Measurements from ENCODE around the gene RNF157.

RNF157 gene

DNA sequence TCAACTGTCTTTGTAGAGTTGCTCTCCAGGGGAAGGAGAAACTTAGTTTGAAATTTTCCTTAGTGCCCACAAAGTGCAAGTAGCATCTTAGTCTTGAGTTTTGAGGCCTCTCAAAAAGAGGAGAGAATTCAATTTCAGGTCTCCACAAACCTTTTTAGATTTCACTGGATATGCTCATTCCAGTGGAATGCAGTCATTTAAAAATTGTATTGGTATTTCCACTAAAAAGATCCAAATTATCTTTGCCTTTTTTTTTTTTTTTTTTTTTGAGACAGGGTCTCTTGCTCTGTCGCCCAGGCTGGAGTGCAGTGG lies 92.3 kb downstream of the RNF157 start:
- no peak for DNase-seq (ENCODE audit: low read depth in 1 of 2, low spot score in 1 of 2)
- H3K4me3 ChIP-seq (replicated peaks; ENCODE audit: insufficient read depth, low read length) = no peak overlapping the region
- no peak for TF ChIP-seq GABPA (IDR thresholded peaks at IDR 0.05; ENCODE audit: low read depth)
- TF ChIP-seq, protein P1, sequence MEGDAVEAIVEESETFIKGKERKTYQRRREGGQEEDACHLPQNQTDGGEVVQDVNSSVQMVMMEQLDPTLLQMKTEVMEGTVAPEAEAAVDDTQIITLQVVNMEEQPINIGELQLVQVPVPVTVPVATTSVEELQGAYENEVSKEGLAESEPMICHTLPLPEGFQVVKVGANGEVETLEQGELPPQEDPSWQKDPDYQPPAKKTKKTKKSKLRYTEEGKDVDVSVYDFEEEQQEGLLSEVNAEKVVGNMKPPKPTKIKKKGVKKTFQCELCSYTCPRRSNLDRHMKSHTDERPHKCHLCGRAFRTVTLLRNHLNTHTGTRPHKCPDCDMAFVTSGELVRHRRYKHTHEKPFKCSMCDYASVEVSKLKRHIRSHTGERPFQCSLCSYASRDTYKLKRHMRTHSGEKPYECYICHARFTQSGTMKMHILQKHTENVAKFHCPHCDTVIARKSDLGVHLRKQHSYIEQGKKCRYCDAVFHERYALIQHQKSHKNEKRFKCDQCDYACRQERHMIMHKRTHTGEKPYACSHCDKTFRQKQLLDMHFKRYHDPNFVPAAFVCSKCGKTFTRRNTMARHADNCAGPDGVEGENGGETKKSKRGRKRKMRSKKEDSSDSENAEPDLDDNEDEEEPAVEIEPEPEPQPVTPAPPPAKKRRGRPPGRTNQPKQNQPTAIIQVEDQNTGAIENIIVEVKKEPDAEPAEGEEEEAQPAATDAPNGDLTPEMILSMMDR (IDR thresholded peaks at IDR 0.05; ENCODE audit: insufficient read depth, low read length) = no peak
- TF ChIP-seq SPI1 (IDR thresholded peaks at IDR 0.05; ENCODE audit: borderline replicate concordance, low read depth) = no peak
- TF ChIP-seq, protein P2, sequence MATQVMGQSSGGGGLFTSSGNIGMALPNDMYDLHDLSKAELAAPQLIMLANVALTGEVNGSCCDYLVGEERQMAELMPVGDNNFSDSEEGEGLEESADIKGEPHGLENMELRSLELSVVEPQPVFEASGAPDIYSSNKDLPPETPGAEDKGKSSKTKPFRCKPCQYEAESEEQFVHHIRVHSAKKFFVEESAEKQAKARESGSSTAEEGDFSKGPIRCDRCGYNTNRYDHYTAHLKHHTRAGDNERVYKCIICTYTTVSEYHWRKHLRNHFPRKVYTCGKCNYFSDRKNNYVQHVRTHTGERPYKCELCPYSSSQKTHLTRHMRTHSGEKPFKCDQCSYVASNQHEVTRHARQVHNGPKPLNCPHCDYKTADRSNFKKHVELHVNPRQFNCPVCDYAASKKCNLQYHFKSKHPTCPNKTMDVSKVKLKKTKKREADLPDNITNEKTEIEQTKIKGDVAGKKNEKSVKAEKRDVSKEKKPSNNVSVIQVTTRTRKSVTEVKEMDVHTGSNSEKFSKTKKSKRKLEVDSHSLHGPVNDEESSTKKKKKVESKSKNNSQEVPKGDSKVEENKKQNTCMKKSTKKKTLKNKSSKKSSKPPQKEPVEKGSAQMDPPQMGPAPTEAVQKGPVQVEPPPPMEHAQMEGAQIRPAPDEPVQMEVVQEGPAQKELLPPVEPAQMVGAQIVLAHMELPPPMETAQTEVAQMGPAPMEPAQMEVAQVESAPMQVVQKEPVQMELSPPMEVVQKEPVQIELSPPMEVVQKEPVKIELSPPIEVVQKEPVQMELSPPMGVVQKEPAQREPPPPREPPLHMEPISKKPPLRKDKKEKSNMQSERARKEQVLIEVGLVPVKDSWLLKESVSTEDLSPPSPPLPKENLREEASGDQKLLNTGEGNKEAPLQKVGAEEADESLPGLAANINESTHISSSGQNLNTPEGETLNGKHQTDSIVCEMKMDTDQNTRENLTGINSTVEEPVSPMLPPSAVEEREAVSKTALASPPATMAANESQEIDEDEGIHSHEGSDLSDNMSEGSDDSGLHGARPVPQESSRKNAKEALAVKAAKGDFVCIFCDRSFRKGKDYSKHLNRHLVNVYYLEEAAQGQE (IDR thresholded peaks at IDR 0.05; ENCODE audit: insufficient replicate concordance, low read depth) = no peak
- no peak for TF ChIP-seq POLR2AphosphoS5 (IDR thresholded peaks at IDR 0.05; ENCODE audit: low read depth)
- H3K27me3 ChIP-seq (ENCODE audit: insufficient read depth, poor library complexity, severe bottlenecking) = no peaks in the 10 kb centered on the region
- no peak overlapping the region for H3K27ac ChIP-seq (replicated peaks)

DNA sequence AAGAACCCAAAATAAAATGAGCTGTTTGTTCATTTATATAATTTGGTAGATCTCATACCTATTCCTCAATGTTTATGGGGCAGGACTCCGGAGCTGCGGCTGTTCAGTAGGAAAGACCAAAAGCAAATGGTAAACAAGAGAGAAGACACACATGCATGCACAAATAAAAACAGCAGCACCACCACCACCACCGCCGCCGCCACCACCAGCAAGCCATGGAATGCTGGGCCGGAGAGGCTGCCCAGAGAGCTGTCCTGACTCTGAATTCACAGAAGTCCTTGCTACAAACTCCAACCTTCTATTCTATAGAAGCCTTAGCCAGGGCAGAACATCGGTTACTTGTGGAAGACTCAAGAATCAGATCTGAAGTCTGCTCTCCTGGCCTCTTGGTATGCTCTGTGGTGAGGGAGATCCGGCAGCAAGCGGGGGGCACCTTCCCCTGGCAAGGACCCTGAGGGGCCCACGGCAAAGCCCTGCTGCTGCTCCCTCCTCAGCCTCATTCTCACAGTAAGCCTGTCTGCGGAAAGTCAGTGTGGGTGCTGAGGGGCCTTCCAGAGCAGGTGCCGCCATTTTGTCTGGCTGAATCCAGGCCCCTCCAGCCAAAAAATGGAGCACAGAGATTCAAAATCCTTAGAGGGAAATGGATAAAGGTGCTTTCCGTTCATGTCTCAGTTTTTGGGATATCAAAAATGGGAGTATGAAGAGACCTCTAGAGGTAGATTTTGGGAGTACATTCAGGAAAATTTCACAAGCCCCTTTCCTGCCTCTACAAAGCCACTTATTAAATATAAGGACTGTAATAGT lies 92.9 kb downstream of the RNF157 start:
- H3K4me3 ChIP-seq (replicated peaks; ENCODE audit: insufficient read depth, low read length) = no peak overlapping the region
- TF ChIP-seq POLR2AphosphoS5 (IDR thresholded peaks at IDR 0.05; ENCODE audit: low read depth) = no peak
- no peak overlapping the region for H3K27ac ChIP-seq (replicated peaks)
- H3K27me3 ChIP-seq (ENCODE audit: insufficient read depth, poor library complexity, severe bottlenecking) = no peaks in the 10 kb centered on the region
- DNase-seq (ENCODE audit: low read depth in 1 of 2, low spot score in 1 of 2) = no peak

DNA sequence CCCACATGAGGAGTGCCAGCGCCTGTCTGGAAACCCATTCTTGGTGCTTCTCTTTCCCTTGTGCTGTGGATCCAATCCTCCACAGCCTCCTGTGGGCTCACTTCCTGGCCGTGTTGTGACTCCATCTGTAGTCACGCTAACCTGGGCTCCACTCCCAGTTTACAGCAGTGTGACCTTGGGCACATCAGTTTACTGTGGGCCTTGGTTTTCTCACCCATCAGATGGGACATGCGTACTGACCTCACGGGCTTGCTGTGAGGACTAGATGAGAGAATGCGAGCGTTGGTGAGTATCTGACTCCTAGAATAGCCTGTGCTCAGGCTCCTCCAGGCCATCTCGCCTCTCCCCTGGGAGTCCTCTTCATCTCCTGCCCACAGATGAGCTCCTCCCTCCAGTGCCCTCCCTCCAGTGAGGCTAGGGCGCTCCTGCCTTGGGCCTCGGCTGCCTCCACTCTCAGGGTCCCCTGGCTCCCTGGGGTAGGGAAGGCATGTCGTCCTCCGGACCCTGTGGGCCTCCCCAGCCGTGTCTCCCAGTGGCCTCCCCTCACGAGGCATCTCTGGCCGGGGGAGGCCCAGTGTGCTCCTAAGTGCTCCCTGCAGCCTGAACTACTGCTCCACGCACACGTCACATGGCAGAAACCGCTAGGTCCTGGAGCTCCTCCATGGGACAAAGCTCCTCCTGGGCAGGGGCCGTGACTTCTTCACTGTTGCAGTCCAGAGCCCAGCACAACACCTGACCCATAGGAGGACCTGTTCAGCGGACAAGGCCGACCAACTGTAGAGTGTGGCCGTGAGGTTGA lies 94.0 kb downstream of the RNF157 start:
- Histone ChIP-seq H3K27me3 (ENCODE audit: insufficient read depth, poor library complexity, severe bottlenecking) (peaks cover 2% of the 10 kb centered on the region), H3K27ac (replicated peaks) (no peak overlapping the region), H3K4me3 (replicated peaks; ENCODE audit: insufficient read depth, low read length) (no peak overlapping the region)
- TF ChIP-seq, protein P1 (IDR thresholded peaks at IDR 0.05; ENCODE audit: insufficient read depth, low read length) = no peak
- TF ChIP-seq, protein P2 (IDR thresholded peaks at IDR 0.05; ENCODE audit: insufficient replicate concordance, low read depth) = no peak
- TF ChIP-seq GABPA (IDR thresholded peaks at IDR 0.05; ENCODE audit: low read depth) = no peak
- no peak for TF ChIP-seq SPI1 (IDR thresholded peaks at IDR 0.05; ENCODE audit: borderline replicate concordance, low read depth)
- TF ChIP-seq POLR2AphosphoS5 (IDR thresholded peaks at IDR 0.05; ENCODE audit: low read depth) = no peak
- DNase-seq (ENCODE audit: low read depth in 1 of 2, low spot score in 1 of 2) = no peak

DNA sequence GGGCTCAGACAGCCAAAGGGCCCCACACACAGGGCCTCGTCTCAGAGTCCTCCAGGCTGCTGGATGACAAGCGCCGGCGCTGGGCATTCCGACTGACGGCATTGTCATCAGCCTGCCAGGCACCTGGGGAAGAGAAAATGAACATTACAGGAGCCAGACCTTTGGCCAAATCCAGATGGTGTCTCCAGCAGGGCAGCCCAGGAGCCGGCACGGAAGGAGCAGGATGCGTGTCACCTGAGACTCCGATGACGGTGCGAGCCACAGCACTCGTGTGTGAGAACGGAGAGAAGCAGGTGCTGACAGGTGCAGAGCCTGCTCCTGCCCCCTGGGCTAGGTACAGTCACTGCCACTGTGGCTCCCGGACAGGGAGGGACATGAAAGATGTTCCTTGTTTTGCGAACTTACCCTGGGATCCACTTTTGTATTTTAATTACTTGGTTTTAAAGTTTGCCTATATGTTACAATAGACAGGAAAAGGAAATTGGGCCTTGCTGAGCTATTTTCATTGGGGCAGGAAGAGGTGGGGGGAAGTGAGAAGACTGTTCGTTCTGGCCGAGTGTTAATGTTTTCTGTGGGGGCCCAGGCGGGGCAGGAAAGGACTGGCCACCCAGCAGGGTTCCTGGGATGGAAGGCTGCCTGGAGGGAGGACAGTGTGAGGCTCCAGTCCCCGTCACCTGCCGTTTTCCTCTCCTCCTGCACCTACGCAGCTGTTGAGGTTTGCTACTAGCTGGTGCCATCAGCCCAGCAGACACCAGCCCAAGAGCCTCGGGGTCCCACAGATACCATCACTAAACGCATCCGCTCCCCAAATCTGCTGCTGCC lies 94.9 kb downstream of the RNF157 start:
- DNase-seq (ENCODE audit: low read depth in 1 of 2, low spot score in 1 of 2) = no peak
- H3K27ac ChIP-seq (replicated peaks) = no peak overlapping the region
- H3K4me3 ChIP-seq (replicated peaks; ENCODE audit: insufficient read depth, low read length) = no peak overlapping the region
- H3K27me3 ChIP-seq (ENCODE audit: insufficient read depth, poor library complexity, severe bottlenecking) = peaks cover 9% of the 10 kb centered on the region
- TF ChIP-seq, protein P2 (IDR thresholded peaks at IDR 0.05; ENCODE audit: insufficient replicate concordance, low read depth) = no peak
- TF ChIP-seq, protein P1 (IDR thresholded peaks at IDR 0.05; ENCODE audit: insufficient read depth, low read length) = no peak
- TF ChIP-seq SPI1 (IDR thresholded peaks at IDR 0.05; ENCODE audit: borderline replicate concordance, low read depth) = no peak
- TF ChIP-seq POLR2AphosphoS5 (IDR thresholded peaks at IDR 0.05; ENCODE audit: low read depth) = no peak
- TF ChIP-seq GABPA (IDR thresholded peaks at IDR 0.05; ENCODE audit: low read depth) = no peak

Data from HL-60 (cell line).